HG03139 (cell line): ENCODE measurements around the gene VAMP2.

Experiments used
- ATAC-seq: cut with Tn5 transposase; IDR thresholded peaks from one replicate; pipeline ENCODE4 v1.9.1; 2021; ENCODE audit not compliant: unreplicated experiment

The VAMP2 gene

DNA sequence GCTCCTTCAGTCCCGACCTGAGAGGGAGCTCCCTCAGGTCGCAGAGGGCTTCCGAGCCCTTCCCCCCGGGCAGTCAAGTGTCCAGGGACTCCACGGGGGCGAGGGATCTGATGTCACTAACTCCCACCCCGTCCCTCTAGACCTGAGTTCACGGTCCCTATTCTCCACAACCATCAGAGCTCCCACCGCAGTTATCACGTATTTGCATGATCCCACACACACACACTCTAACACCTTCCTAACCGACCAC lies 6.8 kb downstream of the VAMP2 start:
- ATAC-seq: no peak

DNA sequence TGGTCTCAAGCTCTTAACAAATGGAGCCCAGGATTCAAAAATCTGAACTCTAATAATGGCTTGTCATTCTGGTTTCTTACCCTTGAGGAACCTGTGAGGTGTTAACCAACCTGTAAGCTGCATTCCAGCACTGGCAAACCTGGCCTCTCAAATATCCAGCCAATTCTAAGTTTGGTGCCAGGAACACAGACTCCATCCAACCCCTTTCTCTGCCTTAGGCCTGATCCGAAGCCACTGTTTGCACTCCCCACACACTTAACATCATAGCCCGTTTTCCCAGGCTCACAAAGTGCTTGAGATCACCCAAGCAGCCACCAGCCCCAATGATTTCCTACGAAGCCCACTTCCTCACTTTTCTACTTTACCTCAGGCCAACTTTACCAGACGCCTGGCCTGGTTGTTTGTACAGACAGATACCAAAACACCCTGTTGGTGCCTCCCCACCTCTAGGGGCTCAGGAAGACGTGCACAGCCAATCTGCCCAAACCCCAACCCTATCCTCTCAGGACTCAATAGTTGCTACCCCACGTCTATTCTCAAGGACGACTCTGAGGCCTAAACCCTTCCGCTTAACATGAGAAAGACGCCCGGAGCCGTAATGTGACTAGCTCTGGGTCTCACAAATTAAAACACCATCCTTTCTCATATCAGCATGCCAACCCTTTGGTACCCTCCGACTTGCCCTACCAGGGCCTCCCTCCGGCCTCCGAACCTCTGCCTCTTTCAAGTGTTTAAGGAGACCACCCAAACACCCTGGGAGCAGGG lies 7.3 kb downstream of the VAMP2 start:
- no peak for ATAC-seq

DNA sequence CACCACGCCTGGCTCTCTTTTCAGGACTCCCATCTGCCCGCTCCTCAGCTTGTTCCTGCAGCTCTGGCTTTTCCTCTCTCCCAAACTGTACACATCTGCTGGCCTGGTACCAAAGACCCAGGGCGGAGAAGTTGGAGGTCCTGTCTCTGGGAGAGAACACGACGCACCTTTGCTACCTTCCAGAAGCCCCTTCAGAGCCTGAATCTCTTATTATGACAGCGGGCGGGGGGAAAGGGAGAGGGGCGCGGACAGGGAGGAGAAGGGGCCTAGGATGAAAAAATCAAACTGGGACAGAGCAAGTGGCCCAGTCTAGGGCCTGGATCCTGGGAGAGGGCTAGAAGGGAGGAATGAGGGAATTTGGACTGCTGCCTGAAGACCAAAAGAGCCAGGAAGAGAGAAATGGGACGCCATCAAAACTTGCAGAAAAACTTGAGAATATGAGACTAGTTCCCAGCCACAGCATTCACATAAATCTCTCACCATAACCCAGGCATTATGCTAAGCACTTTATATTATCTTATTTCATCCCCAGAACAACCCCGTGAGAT lies 8.1 kb downstream of the VAMP2 start:
- no peak for ATAC-seq

DNA sequence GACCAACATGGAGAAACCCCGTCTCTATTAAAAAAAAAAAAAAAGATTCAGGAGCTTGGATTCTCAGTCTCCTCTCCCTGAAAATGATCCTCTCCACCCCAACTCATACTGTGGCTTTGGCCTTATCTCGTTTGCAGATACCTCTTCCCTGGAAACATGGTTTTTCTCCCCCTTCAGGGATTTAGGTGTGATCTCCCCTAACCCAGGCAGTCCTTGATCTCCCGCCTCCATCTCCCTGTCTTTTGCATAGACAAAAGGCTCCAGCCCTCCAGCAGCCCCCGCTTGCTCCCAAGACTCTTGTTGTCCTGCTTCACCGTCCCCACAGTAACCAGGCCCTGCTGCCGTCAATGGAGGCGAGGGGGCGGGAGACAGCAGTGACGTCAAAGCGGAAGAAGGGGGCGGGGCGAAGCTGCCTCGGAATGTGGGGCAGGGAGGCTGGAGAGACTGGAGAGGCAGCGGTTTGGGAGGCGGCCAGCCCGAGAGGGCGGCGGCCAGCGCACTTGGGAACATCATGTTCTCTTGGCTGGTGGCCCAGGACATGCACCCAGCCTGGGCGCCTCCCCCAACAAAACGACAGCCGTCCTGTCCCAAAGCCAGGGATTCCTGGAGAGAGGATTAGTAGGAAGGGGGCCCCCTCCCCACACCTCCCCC lies 8.7 kb downstream of the VAMP2 start:
- ATAC-seq: no peak

DNA sequence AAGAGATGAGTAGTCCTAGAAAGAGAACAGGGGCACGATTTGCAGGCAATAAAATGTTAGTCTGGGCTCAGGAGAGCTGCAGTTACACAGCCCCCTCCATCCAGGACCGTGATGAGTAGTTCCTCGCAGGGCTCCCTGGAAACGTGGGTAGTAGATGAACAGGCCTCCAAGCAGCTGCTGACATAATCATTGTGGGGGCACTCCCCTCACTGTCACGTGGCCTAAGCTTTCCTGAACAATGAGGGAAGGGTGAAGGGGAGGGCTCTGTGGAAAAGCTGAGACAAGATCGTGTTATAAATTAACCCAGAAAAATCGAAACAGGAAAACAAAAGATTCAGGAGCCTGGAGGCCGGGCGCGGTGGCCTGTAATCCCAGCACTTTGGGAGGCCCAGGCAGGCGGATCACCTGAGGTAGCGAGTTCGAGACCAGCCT lies 9.2 kb downstream of the VAMP2 start:
- no peak for ATAC-seq

DNA sequence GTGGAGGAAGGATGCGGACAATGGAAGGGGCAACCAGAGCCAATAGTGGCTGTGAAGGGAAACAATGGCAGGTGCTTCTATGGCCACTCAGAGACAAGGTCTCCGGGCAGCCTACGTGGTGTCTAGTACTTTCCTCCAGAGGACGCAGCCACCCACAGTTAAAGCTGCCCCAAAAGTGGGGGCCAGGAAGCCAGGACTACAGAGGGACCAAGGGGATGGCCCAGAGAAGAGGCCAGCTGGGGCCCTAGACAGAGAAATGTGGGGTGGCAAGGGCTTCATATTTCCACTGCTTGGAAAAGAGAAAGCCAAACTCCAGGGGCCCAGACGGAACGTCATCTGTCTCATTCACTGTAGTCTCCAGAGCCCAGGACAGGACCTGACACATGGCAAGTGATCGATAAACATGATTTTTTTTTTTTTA lies 9.7 kb downstream of the VAMP2 start:
- no peak for ATAC-seq

DNA sequence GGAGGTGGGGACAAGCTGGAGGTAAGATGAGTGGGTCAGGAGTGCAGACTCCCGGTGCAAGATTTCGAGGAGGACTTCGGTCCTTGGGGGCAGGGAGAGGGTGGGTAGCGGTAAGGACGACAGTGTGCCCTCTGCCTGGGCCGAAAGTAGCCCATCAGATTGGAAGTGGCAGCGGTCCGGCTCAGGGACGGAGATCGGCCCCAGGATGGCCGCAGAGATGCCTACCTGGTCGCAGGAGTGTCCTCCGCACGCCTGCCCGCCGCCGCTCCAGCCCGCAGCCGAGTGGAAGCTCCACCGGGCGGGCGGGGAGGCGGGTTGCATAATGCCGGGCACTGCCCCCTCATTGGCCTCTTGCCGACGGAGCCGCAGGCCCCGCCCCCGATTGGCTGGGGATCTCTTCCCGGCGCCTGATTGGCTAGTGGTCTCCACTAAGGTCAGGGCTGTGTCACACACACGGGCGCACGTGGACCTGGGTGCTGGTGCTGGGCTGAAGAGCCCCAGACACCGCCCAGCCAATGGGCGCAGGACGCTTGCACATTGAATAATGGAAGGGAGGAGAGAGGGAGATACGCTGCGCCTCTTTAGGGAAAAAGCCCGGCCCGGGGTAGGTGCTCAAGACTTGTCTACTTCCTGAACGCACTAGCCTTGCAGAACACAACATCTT lies 10.5 kb downstream of the VAMP2 start, which contains the start of gene PER1:
TSS of gene PER1 (minus strand) at position 293 of the 664 bp plus-strand sequence. CDS start 1,698 bp downstream, outside the sequence.
- no peak for ATAC-seq

DNA sequence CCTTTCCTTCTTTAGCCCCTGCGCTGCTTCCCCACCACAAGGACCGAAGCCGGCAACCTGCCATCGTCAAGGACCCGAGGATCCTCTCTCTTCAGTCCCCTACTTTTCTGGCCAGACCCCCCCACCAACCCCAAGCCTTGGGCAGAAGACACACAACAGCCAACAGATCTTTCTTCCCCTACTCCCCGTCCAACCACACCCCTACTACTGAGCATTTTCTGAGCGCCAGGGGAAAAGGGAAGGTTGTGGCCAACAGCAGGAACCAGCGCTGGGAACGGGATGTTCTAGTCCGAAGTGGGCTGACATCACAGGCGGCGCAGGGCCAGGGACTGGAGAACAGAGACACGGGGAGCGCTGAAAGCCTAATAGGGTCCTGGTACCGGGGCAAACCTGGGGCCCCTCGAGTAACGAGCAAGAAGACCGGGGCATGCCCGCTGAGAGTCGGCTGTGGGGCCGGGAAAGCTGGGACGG lies 11.1 kb downstream of the VAMP2 start:
- ATAC-seq: no peak

DNA sequence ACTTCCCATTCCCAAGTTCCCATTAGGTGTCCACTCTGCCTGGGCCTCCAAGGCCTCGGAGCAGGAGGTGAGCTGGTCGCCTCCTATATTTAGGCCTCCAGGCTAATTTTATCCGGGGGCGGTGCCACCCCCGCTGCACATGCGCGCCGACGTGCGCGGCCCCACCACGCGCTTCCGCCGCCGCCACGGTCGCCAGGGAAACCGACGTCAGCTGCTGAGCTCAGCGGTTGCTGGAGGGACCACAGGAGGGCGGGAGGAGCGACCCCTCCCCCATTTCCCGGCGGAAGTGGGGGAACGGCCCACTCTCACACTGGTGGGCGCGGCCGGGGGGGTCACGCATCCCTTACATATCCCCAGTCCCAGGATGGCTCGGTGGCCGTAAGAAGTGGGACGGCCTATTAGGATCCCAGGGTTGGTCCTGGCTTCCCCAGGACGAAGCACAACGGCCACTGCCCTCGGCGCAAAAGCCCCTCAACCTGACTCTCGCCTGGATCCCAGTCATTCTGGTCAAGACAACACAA lies 11.6 kb downstream of the VAMP2 start:
- ATAC-seq: peak; percentile 34

DNA sequence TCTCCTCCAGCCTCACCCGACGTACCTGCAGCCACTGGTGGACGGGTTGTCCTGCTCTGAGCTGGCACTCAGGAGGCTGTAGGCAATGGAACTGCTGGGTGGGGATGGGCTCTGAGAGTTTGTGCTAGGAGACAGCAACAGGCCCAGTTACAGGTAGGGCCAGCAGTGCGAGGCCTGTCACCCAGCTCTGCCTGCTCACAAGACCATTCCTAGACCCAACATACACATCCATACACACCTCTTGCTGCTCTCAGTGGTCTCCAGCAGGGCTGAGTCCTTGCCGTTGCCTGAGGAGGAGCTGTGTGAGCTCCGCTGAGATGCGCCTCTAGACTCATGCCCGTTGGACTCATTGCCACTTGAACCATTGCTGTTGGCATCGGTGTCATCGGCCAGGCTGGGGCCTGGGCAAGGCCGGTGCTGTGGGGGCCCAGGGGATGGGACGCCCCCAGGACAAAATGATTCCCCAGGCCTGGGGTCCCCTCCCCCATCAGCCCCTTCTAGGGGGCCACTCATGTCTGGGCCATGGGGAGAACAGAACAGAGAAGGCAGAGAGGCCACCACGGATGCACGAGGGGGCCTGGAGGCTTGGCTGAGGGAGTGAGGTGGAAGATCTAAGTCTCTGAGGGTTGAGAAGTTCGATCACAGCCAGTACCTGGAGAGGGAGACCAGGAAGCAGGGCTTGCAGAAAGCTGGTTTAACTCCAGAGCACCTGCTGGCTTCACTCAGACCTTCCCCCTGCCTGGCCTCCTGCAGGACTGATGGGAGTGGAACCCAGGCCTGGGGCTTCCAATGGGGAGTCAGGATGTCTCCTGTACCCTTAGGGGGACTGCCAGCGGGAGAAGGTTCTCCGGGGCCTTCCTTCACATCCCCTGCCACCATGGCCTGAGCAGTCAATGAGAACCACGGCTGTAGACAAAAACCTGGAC lies 12.3 kb downstream of the VAMP2 start:
- no peak for ATAC-seq

DNA sequence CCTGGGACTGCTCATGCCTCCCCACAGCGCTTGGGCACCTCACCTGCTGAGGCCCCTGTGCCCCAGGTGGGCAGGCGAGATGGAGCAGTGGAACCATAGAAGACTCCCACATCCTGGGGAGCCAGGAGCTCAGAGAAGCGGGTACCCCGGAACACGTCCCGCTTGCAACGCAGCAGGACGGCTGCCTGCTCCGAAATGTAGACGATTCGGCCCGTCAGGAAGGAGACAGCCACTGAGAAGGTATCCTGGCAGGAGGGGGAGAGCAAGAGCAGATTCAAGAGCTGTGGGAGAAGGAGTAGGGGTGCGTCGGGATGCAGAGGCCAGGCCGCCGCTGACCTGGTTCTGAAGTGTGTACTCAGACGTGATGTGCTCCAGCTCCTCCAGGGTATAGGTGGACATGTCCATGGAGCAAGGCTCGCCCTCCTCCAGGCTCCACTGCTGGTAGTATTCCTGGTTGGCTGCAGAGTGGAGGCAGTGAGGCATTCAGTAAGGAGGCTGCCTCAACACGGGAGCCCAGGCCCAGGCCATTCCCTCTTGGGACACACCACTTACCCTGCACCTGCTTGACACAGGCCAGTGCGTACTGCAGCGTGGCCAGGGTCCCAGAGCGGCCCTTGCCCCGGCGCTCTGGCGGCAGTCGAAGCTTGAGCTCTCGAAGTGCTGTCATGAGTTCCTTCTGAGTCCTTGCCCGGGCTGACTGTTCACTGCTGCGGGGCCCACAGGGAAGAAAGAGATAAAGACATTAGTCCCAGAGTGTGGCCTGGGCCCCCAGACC lies 13.1 kb downstream of the VAMP2 start:
- no peak for ATAC-seq

DNA sequence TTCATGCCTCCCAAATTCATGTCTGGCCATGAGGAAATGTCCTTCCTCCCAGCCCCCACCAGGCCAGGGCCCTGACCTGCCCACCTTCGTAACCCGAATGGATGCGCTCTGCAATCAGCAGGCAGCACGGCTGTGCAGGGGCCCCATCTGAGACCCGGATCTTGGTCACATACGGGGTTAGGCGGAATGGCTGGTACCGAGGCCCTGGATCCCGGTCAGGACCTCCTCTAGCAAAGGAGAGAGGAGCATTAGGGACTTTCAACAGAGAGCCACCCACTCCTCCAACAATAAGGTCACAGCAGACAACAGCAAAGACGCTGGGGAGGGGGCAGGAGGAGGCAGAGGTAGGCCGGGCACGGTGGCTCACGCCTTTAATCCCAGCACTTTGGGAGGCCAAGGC lies 14.2 kb downstream of the VAMP2 start:
- no peak for ATAC-seq

DNA sequence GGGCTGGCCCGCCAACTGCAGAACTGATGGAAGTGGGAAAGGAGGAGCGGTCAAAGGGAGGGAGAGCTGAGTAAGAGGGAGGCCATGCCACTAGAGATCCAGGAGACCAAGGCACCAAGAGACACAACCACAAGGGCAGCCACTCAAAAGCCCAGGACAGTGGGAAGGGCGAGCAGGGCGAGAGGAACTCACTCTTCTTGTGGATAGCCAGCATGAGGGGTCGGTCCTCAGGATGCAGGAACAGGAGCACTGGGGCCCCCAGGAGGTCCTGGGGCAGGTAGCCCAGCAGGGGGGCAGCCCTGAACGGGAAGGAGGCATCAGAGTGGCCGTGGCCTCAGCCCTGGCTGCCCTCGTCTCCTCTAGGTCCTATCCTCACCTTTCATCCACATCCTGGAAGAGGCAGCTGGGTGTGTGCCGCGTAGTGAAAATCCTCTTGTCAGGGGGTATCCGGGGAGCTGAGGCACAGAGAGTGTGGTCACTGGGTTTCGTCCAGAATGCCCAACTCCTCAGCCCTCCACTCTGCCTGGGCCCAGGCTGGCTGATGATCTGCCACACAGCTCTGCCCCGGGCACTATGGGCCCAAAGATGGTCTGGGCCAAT lies 14.8 kb downstream of the VAMP2 start:
- ATAC-seq: no peak

DNA sequence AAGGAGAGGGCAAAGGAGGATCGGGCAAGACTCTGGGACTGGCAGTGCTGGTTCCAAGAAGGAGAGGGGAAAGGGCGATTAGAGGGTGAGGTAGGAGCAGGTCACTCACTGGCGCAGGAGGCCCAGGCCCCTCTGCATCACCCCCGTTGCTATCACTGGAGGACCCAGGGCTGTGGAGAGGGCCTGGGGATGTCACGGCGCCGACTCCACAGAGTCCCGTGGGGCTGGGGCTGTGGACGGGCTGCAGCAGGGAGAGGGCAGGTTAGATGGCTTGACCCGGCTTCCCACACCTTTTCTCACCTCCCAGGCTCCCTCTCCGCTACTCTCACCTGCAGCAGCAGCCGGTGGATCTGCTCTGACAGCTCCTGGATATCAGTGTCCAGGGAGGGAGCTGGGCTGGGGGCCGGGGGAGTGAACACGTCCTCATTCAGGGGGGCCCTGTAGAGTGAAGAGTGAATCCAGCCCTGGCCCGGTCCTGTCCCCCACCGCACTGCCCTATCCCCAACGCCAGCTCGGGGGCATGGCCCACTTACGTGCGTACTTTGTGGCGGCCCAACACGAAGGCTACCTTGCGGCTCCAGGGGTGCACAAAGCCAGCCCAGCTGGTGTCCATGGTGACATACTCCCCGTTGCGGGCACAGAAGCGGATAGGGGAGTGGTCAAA lies 15.5 kb downstream of the VAMP2 start:
- ATAC-seq: no peak

DNA sequence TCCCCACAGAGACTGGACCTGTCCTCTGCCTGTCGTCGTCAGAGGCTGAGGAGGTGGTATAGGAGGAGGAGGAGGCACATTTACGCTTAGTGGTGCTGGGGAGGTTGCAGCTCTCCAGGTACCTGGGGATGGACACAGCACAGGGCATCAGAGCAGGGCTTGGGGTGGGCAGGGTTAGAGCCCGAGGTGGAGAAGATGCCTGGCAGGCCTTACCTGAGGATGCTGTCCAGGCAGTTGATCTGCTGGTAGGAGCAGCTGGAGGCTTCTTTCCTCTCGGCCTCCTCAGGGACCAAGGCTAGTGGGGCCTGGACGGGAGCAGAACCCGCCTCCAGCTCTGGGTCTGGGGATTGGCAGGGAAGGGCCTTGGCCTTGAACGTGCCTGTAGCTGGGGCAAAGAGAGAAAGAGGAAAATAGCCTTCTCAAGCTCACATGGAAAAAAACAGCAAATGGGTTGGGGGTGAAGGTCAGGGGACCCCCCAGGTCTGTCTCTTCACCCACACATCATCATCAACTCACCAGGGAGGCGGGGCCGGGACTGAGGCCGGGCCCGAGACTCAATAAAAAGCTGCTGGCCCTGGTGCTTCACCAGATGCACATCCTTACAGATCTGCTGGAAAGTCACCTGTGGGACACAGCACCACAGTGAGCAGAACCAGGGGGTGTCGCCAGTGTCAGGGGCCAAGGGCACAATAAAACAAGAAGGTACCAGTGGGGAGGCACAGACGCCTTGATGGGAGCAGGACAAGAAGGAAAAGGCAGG lies 16.2 kb downstream of the VAMP2 start:
- ATAC-seq: no peak

DNA sequence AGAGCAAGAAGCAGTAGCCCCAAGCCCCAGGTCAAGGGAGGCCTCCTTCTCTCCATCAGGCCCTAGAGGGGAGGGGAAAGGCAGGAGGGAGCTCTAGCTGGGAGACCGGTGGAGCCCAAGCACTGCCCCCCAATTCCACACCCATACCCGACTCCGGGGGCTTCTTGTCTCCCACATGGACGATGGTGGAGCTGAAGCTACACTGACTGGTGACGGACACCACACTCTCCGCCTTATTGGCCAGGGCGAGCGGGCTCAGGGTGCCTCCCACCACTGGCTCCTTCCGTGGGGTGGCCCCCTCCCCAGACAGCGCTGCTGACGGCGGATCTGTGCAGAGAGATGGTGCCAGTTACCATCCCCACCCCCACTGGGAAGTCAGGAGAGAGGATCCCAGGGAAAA lies 16.9 kb downstream of the VAMP2 start:
- ATAC-seq: no peak

DNA sequence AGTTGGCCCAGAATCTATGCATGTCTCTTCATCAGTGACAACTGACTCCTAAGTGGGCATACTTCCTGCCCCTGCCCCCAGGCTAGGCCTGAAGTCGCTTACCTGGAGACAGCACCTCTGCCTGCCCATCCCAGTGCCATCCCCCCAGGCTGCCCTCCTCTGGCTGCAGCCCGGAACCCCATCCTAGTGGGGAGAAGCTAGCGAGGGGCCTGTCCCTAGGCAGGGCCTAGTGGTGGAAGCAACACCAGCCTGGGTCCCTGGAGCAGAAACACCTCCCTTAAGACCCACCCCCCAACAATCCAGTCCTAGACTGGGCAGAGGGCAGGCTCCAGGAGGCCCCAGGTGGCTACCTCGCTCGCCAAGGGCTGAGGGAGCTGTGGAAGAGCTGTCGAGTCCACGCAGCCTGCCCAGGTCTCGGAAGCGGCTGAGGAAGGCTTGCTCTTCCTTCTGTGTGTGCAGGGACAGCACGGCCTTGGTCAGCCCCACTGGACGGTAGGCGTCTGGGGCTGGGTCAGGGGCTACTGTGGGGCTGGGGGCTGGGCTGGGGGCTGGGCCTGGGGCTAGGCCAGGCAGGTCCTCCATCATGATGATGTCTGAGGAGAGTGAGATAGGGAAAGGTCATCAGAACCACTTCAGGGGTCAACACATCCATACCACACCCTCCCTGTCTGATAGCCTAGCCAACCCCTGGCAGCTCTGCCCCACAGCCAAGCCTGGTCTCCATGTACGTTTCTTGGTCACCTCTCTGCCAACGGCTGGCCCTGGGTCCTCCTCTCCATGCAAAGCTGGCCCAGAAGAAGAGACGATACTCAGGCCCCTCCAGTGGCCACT lies 18.1 kb downstream of the VAMP2 start:
- ATAC-seq: no peak
